Measurements from ENCODE around the gene CTCFL. TPM values are rescaled to one million over a fixed set of nuclear protein-coding genes. Genes with fewer than 3 reads are reported as not detected.

CTCFL gene
- total and polyA plus RNA-seq, 2 of the 13 experiments (the other 11 are each of a cell fraction or from before 2014, with no cell fraction given) = 0.04 TPM; not detected in 1

DNA sequence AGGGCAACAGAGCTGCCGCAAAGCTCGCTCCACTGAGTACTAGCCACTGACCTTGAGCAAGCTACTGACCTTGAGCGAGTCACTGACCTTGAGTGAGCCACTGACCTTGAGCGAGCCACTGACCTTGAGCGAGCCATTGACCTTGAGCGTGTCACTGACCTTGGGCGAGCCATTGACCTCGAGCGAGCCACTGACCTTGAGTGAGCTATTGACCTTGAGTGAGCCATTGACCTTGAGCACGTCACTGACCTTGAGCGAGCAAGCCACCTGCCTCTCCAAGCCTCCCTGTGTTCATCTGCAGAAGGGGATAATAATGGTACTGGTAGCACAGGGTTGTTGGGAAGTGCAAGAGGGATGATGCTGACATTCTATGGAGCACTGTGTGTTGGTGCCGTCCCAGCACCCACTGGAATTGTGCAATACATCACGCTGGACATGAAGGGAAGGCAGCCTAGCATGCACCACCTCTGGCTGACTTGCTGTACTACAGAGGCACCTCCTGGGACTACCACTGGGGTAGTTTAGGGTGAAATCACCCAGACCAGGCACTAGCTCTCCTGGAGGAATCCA lies 60.2 kb downstream of the CTCFL start (continued):
- TF ChIP-seq ZBTB7A (CRISPR knock-in tag; IDR thresholded peaks at IDR 0.05) (0 out of 2 replicates have a peak, but pooled peaks have one; percentile 30), ZNF841 (CRISPR knock-in tag; IDR thresholded peaks at IDR 0.05; ENCODE audit: borderline replicate concordance) (no peak), KLF6 (CRISPR knock-in tag; IDR thresholded peaks at IDR 0.05) (no peak), NR2F2 (IDR thresholded peaks at IDR 0.05; ENCODE audit: borderline replicate concordance, low read depth) (peak; percentile 29; the same call in 1 of the 2 replicates), BRF2 (CRISPR knock-in tag; IDR thresholded peaks at IDR 0.05) (no peak), PAF1 (CRISPR knock-in tag; IDR thresholded peaks at IDR 0.05) (no peak), POGK (CRISPR knock-in tag; conservative IDR thresholded peaks at IDR 0.05) (no peak), ZNF432 (CRISPR knock-in tag; IDR thresholded peaks at IDR 0.05; ENCODE audit: borderline replicate concordance) (no peak), RAD51 (IDR thresholded peaks at IDR 0.05; ENCODE audit: borderline replicate concordance) (no peak), RARA (CRISPR knock-in tag; IDR thresholded peaks at IDR 0.05) (peak; percentile 66), ZBTB3 (CRISPR knock-in tag; IDR thresholded peaks at IDR 0.05; ENCODE audit: borderline replicate concordance, low read depth) (no peak), ZMYM2 (CRISPR knock-in tag; IDR thresholded peaks at IDR 0.05) (peak; percentile 78), TMF1 (CRISPR knock-in tag; IDR thresholded peaks at IDR 0.05; ENCODE audit: low read depth) (no peak), SKI (IDR thresholded peaks at IDR 0.05; ENCODE audit: partially characterized antibody) (peak; percentile 93), HDAC1 (CRISPR knock-in tag; IDR thresholded peaks at IDR 0.05) (peak; percentile 58; the same call in 1 of the 2 replicates), ATF5 (CRISPR knock-in tag; IDR thresholded peaks at IDR 0.05; ENCODE audit: low read depth) (no peak)
- TF ChIP-seq, protein P1, sequence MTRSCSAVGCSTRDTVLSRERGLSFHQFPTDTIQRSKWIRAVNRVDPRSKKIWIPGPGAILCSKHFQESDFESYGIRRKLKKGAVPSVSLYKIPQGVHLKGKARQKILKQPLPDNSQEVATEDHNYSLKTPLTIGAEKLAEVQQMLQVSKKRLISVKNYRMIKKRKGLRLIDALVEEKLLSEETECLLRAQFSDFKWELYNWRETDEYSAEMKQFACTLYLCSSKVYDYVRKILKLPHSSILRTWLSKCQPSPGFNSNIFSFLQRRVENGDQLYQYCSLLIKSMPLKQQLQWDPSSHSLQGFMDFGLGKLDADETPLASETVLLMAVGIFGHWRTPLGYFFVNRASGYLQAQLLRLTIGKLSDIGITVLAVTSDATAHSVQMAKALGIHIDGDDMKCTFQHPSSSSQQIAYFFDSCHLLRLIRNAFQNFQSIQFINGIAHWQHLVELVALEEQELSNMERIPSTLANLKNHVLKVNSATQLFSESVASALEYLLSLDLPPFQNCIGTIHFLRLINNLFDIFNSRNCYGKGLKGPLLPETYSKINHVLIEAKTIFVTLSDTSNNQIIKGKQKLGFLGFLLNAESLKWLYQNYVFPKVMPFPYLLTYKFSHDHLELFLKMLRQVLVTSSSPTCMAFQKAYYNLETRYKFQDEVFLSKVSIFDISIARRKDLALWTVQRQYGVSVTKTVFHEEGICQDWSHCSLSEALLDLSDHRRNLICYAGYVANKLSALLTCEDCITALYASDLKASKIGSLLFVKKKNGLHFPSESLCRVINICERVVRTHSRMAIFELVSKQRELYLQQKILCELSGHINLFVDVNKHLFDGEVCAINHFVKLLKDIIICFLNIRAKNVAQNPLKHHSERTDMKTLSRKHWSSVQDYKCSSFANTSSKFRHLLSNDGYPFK (CRISPR knock-in tag; IDR thresholded peaks at IDR 0.05; ENCODE audit: borderline replicate concordance) = no peak; the same call in 1 of the 2 replicates
